CMK (cell line): ENCODE results near the gene NIPA2.

Experiments
- DNase-seq: peaks from one replicate; pipeline ENCODE4 v3.0.0-alpha.2; 2010; ENCODE audit warnings: low read depth

The NIPA2 gene

GRCh38 chr15:22902981-22903380 is 64.5 kb downstream of the NIPA2 start:
- DNase-seq: no peak

GRCh38 chr15:22903427-22903826 is 65.0 kb downstream of the NIPA2 start:
- no peak for DNase-seq

GRCh38 chr15:22903961-22904534 is 65.6 kb downstream of the NIPA2 start:
- no peak for DNase-seq

- no peak for DNase-seq
Observed at GRCh38 chr15:22904736-22905135, 66.3 kb downstream of the NIPA2 start.

GRCh38 chr15:22907161-22907950 is 68.9 kb downstream of the NIPA2 start:
- DNase-seq: no peak

- no peak for DNase-seq
Observed at GRCh38 chr15:22908830-22909229, 70.4 kb downstream of the NIPA2 start.

GRCh38 chr15:22911306-22911705 is 72.8 kb downstream of the NIPA2 start:
- no peak for DNase-seq

- no peak for DNase-seq
Observed at GRCh38 chr15:22912256-22912655, 73.8 kb downstream of the NIPA2 start.

- DNase-seq: no peak
Observed at GRCh38 chr15:22913646-22914380, 75.3 kb downstream of the NIPA2 start.

GRCh38 chr15:22915866-22916515 is 77.5 kb downstream of the NIPA2 start:
- DNase-seq: no peak

GRCh38 chr15:22916606-22917350 is 78.3 kb downstream of the NIPA2 start:
- DNase-seq: no peak

- no peak for DNase-seq
Observed at GRCh38 chr15:22917556-22917955, 79.1 kb downstream of the NIPA2 start.
